HuH-7 (cell line): ENCODE data around the gene SCG3.

Source experiments
- DNase-seq: peaks from one replicate; pipeline ENCODE4 v3.0.0; 2011; ENCODE audit warnings: low spot score

Gene SCG3

DNA sequence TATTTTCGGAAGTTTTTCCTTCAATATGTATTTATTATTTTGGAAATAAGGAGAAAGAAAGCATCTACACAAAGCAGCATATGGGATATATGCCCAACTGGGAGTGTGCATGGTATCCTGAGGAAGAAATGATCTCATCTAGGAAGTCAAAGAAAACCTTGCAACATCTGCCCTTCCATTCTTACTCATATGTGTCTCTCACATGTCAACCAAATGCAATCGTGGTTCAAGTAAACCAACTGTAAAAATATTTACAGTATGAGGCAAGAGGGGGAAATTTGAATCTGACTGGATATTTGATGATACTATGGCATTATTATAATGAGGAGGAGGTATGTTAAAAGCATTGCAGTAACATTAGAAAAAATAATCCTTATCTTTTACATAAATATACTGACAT lies 3.2 kb upstream of the SCG3 start:
- DNase-seq, result no peak

DNA sequence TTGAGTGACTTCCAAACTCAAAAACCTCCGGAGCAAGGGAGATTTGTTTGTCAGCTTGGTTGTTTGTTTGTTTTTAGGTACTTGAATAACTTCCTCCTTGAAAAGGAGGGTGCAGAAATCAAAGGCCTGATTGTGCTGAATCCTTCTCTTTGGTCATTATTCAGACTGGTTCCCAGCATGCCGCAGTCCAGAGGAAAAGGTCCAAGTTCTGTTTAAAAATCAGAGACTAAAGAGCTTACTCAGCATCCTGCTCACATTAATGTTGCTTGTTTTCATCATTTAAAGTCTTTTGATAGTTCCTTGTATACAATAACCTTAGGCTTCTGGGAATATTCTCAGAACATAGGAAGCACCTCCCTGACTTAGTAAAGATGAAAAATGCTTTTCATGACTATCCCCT lies 982 bp upstream of the SCG3 start:
- no peak for DNase-seq

DNA sequence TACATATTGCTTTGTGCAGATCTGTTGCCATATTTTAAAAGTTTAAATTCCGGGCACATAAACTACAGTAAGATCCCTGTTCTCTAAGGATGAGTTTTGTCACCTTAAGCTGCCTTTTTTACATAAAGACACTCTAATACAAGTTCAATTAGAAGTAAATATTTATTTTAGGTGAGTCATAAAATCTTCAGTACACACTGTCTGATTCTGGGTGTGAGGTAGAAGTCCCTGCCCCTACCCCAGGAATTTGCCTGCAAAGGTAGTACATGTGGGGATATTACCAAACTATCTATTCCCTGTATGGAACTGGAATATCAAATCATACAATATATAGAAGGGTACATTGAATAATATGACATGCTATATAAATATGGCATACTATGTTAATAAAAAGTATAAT lies 6.3 kb downstream of the SCG3 start:
- no peak for DNase-seq

DNA sequence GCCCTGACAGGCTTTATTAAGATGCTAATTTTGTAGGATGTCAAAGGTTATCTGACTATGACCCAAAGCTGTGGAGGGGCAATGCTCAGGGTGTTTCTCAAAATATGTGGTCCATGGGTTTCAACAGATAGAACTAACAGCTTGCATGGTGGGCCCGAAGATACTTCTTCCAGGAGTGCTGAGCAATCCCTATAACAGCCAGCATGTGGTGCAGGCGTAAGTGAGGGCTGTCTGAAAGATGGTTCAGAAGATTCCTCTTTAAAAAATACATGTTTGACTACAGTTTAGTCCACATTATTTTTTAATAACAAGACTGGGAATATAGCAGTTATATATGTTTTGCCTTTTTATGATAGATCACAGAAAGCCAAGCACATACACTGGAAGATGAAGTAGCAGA lies 7.6 kb downstream of the SCG3 start:
- no peak for DNase-seq

DNA sequence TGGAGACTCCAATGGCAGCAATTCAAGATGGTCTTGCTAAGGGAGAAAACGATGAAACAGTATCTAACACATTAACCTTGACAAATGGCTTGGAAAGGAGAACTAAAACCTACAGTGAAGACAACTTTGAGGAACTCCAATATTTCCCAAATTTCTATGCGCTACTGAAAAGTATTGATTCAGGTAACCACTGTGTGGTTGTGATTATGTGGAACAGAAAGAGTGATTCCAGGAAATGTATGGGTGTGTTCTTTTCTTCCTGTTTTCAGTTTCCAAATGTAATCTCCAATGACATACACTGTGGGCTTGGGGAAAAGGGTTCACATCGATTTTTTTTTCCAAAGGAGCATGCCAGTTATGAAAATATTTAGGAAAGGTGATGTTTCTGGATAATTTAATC lies 10.9 kb downstream of the SCG3 start:
- DNase-seq, result no peak

DNA sequence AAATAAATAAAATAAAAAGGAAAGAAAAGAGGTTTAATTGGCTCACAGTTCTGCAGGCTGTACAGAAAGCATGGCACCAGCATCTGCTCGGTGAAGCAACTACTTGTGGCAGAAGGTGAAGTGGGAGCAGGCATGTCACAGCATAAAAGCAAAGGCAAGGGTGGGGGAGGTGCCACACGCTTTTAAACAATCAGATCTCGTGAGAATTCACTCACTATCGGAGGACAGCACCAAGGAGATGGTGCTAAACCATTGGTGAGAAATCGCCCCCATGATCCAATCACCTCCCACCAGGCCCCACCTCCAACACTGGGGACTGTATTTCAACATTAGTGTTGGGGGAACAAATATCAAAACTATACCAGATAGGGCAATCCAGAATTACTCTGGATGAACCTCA lies 15.3 kb downstream of the SCG3 start:
- no peak for DNase-seq

DNA sequence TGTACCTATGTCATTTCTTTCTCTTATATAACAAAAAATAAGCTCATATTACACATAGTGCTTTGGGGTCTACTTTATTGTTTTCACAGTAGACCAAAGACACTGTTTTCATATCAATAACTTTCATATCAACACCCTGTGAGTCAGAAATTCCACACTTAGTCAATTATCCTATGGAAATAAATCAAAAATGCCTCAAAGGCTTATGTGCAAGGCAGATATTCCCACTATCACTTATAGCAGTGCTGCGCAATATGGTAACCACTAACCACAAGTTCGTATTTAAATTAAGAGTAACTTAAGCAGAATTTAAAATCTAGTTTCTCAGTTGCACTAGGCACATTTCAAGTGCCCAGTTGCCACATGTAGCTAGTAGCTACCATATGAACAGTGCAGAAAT lies 15.9 kb downstream of the SCG3 start:
- no peak for DNase-seq

DNA sequence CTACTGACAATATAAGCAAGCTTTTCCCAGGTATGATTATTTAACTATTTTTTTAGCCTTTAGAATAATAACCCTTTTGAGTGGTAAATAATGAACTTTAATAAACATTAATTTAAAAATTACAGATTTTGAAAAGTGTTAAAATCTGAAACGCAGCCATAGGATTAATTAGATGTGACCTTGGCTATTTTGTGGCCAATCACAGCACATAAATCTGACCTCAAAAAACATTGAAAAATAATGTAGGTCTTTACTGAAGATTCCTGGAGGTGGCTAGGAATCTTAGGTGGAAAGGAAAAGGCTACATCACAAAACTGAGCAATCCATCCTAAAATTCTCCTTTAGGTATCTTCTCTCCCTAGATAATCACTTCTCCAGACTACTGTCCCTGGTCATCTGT lies 18.1 kb downstream of the SCG3 start:
- DNase-seq, result no peak

DNA sequence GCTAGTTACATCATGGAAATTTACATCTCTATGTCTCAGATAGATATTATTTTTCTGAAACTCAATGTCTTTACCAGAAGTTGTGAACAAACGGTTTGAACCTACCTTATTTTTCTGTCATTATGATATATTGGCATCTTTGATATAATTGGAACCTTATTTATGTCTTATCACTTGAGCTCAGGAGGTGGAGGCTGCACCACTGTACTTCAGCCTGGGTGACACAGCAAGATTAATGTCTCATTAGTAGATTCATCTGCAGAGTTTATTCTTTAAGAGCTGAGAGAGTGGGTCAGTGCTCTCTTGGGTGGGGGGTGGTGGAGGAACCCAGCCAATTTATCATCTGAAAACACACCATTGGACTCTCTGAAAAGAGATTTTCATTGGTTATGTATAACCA lies 21.4 kb downstream of the SCG3 start:
- no peak for DNase-seq

DNA sequence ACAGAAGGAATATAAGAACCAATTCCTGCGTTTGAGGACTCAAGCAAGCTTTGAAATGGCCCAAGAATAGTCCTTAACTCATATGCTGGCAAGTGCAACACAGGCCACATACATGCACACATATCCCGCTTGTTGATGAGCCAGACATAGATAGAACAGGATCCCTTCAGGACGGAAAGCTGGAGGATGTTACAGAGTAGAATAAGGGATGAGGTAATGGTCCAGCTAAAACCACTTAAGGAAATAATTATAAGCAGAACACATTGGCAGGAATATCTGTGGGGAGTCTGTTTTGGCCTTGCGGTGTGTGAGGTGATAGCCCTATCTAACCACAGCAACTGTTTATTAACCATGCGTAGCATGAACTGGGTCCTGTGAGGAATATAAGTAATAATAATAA lies 25.0 kb downstream of the SCG3 start:
- no peak for DNase-seq

DNA sequence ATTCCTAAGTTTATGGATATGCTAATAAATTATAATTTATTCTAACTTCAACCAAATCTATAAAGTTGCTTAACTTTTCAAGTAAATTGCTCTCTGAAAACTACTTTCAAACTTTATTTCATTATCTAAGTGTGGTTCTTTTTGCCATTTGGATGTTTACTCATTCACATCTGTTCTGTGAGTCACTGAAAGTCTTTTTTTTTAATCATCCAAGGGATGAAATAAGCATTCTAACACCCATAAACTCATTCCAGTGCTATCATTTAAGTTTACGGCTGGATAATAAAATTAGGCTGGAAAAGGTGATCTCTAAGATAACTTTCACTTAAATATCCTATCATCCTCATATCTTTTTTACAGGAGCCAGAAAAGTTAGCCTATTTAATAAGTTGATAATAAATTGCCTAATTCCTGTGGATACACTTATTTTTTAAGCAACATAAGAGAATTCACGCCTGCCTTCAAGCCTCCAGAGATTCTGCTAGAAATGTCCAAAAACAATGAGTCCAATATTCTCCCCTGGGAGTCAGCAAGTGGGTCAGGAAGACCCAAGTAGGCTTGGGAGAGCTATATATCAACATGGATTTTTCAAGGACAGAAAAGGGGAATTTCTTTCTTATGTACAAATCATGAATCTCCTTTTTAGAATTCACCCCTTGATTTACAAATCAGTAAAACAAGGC lies 25.8 kb downstream of the SCG3 start:
- no peak for DNase-seq

DNA sequence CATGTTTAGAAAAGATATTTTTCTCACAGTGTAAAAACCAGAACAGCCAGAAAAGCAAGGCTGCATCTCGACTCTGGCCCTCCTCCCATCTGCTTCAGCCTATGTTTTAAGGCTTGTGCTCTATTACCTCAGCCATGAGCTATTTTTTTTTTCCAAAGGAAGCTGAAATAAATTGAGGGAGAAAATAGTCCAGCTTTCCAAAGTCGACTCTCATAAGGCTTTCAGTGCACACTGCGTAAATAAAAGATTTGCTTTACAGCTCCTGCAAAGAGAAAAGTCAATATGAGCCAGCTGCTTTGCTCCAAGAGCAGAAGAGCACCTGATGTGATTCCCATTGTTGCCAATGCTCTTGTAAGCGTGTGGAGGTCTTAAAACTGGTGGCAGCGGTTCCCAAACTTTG lies 26.7 kb downstream of the SCG3 start:
- DNase-seq, result no peak

DNA sequence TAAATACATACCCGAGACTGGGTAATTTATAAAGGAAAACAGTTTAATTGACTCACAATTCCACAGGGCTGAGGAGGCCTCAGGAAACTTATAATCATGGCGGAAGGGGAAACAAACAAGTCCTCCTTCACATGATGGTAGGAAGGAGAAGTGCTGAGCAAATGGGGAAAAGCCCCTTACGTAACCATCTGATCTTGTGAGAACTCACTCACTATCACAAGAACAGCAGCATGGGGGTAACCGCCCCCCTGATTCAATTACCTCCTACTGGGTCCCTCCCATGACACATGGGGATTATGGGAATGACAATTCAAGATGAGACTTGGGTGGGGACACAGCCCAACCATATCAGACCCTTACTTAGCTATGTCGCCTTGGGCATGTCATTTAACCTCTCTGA lies 27.7 kb downstream of the SCG3 start:
- DNase-seq, result no peak

DNA sequence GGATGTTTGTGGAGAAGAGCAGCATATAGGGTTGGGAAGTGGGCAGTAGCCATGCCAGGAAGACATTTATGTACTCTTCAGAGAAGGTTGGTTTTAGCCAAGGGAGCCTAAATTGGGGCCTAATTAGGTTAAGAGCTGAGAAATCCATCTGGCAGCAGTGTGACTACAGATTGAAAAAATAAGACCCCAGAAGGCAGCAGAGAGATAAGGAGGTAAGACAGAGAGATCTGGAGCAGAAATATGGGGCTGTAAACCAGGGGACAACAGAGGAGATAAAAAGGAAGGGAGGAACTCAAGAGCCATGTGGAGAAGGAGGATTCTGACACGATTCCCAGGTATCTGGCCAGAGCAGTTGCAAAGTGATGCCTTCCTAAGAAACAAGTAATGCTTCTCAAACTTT lies 32.9 kb downstream of the SCG3 start:
- DNase-seq, result no peak

DNA sequence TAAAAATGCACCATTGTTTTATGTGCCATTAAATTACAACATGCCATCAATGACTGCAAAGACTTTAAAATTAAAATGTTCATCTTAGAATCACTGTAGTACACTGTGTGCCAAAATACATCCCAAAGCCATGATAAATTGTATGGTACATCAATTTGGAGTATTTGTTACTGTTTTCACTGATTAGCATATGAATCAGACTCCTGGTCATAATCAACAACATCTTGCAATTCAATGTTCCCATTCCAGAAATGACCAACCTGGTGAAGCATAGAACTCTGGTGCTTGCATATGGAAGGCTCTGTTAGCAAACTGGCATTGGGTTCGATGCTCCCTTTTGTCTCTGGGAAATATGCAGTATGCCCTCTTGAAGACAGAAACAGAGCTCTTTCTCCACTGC lies 33.6 kb downstream of the SCG3 start:
- DNase-seq, result no peak

DNA sequence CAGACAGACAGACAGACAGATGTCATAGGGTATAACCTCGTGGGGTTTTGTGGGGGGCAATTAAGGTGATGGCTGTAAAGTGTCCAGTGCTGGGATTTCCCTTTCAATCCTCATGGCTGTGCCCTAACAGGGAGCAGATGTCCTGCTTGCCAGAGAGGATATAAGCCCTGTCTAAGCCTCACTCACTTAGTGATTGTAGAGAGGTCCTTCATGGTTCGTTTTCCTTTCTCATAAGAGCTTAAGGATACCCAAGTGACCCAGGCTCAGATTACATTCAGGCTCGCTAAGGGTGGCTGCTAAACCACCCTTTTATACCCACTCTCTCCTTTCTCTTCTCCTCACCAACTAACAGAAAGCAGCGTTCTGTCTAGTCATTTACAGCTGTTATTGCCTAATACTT lies 36.9 kb downstream of the SCG3 start:
- no peak for DNase-seq

DNA sequence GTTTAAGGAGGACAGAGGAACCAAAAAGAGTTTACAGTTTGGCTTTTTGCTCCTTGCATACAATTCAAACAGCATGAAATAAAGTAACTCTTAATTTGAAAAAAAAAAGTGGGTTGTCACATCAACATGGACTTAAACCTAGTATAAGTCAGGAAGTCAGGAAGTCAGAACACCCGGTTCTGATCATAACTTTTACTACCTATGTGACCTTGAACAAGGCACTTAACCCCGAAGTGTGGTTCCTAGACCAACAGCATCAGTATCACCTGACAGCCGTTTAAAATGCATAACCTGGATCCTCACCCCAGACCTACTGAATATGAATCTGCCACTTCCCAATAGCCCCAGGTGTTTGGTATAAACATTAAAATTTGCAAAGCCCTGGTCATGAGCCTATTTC lies 37.4 kb downstream of the SCG3 start:
- no peak for DNase-seq

DNA sequence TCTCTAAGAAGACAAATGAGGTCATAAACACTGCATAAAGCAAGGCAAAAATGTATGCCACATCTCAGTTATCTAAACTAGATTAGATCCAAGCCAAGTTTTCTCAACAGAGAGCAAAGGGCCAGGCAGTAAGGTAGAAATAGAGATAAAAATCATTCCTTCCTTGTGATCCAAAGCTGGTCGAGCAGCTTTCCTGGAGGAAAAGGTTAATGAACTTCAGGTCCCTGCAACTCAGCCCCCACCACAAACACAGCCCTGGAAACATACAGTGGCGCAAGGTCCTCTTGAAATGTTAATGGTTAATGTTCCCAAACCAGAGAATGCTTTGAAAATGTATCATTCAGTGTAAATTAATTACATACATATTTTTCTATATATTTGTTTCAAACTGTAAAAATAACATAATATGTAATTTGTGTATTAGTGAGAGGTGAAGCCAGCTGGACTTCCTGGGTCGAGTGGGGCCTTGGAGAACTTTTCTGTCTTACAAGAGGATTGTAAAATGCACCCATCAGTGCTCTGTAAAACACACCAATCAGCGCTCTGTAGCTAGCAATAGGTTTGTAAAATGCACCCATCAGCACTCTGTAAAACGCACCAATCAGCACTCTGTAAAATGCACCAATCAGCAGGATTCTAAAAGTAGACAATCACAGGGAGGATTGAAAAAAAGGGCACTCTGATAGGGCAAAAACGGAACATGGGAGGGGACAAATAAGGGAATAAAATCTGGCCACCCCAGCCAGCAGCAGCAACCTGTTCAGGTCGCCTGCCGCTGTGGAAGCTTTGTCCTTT lies 39.1 kb downstream of the SCG3 start:
- DNase-seq, result no peak

DNA sequence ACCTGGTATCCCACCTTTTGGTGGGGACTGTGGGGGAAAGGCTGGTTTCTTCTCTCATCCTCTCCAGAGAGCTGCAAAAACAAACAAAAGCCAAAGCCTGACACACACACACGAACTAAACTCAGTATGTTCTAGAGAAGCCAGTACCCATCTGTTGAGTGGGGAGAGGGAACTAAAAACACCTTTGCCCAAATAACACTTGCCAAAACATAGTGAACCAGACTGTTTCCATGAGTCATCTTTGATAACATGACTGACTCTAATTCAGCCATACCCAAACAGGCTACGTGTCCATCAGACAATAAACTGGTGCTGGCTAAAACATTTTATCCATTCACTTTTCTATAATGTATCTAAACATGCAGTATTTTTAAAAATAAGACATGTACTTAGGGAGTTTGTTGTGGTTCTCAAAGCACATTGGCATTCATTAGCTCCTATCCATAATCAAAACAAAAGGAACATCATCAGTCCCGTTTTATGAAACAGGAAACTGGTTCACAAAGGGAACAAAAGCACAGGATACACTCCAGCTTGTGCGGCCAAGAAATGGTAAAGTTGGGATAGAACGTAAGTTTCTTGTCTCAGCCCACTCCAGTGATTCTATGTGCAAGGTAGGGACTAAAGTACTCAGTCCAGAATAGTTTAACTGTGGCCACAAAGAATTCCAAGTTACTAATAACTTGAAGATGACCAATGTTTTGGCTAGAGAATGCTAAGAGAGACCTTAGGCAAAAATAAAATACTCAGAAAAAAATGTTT lies 40.1 kb downstream of the SCG3 start:
- DNase-seq, result no peak

DNA sequence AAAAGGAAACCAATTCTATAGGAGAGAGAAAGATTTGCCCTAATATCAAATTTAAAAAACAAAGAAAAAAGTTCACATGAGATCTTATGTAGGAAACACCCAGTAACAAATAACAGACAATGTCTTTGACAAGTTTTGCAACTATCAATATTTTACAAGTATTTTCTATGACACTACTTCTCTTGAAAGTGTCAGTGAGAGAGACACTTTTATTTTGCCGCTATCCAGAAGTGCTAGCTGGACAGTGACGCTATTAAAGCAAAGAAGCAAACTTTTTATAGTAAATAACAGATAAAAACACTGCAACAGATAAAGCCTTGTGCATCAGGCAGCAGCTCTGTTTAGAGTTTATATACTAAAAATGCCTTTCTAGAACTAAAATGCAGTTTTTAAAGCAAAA lies 42.9 kb downstream of the SCG3 start:
- DNase-seq, result no peak

DNA sequence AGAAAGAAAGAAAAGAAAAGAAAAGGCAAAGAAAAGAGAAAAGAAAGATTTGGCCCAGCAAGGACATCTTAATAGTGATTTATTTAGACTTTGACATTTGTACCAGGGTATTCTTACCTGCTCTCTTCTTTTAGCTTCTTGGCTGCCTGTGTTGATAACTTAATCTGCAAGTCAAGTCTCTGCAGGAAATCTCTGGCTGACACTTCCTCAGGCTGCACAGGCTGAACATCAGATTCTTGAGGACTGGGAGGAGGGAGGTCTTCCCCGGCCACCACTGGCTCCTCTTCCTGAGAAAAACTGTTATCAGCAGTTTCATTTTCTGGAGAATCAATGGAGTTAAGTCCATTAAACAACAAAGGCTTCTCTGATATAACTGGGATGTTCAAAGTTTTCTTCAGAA lies 43.4 kb downstream of the SCG3 start:
- no peak for DNase-seq

DNA sequence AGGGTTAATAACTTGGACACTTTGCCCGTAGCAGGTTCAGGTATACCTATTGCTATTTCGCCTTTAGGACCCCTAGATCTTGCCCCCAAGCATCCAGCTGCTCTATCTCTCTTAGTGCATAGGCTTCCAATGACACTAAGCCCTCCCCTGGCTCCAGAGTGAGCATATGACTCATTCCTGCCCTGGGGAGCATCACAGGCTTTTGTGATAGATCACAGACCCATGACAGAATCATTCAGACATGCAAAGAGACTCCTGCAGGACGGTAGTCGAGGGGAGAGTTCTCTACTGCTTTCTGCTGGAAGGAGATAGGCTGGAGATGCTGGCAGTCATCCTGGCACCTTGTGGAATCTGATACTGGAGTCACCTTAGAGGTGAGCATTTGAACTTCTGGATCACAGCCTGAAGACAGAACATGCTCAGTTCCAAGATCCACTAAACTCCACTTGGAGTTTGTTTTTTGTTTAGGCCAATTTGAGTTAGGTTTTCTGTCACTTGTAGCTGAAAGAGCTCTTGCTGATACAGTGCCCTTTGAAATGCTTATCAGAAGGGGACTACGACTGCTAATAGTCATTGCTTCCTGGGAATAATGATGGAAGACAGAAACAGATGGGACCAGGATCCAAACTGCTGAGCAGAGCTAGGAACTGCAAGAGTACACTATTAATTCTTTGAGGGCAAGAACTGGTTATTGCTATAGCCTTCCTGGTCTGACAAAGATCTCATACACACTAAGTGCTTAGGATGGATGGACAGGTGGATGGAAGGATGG lies 45.2 kb downstream of the SCG3 start:
- DNase-seq, result no peak
